Mesenteric fat pad (tissue), 1 donor: Measurements from ENCODE around the gene BDH1. TPM values are rescaled to one million over a fixed set of nuclear protein-coding genes. Genes with fewer than 3 reads are reported as not detected.

Experiments used
- DNase-seq: peaks from one replicate; pipeline ENCODE4 v3.0.0-alpha.2; 2020; ENCODE audit warnings: low spot score
- total RNA-seq: library from RNA; stranded (reverse); fragmentation: NEBNext Ultra II Directional; extraction: Animal tissue kit (Norgen Biotek cat#: 25700); gene quantifications from one replicate; pipeline ENCODE4 v1.2.1, GENCODE V29; 2021
- donor health status: DM: yes; HTN: yes; CAD: no.

Gene BDH1
- total RNA-seq, 1 donor from 2014 or later, result 4.6 TPM

- no peak for DNase-seq
Measured at GRCh38 chr3:197464794-197465193, 91.0 kb downstream of the BDH1 start.

DNA sequence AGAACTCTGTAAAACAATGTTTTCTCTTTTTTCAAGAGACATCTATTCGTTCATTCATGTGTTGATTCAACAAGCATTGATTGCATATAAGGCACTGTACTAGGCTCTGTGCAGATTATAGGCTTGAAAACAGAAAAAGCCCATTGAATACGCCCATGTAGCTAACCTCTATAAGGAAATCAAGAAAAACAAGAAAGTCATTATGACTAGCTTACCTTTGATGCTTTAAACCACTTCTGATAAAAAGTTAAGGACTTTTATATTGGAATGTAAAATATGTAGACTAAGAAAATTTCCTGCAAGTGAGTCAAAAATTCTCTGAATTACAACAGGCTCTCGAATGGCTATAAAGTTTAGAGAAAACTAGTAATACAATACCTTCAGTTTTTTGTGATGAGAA, 92.5 kb downstream of the BDH1 start:
- no peak for DNase-seq

DNA sequence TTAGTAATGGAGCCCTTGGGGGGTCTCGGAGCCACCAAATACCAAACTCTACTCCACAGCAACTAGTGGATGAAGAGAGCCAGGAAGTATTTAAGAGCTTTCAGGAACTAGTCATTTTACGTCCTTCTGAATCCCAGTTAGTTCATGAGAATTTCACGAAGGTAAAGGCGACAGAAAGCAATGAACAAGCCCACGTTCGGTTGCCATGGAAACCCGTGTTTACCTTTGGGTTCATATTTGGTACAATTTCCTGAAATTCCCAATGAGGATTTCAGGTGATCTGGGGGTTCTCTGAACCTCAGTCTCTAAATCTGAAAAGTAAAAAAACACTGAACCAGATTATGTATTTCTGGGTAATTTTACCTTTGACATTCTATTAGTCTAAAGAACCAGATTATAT, 93.0 kb downstream of the BDH1 start:
- no peak for DNase-seq

DNA sequence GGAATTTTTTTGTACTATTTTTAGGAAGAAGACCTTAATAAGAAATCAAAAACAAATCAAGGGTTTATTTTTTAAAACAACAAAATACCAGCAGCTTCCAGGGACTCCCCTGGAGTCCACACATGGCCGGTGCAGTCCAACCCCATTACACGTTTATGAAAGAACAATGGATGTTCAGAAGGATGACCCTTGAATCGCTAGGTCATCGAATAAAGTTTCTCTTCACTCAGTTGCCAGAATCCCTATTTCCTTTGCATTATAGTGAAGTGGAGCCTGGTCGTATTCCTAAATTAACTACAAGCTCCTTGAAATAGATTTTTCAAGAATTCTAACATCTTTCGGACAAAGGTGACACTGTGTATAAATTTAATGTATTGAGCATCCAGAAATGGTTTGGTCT, 95.1 kb downstream of the BDH1 start:
- no peak for DNase-seq

GRCh38 chr3:197460002-197460401, 95.8 kb downstream of the BDH1 start:
- no peak for DNase-seq

Other genes starting within 250 kb of the BDH1 start
- gene RUBCN, start 180.9 kb upstream of the BDH1 start, total RNA-seq, result 24.3 TPM
- gene FYTTD1, start 193.9 kb upstream of the BDH1 start, total RNA-seq, result 66.3 TPM
- gene LRCH3, start 235.3 kb upstream of the BDH1 start, total RNA-seq, result 48.0 TPM